Measurements from ENCODE around the gene NUP98.

NUP98 gene

DNA sequence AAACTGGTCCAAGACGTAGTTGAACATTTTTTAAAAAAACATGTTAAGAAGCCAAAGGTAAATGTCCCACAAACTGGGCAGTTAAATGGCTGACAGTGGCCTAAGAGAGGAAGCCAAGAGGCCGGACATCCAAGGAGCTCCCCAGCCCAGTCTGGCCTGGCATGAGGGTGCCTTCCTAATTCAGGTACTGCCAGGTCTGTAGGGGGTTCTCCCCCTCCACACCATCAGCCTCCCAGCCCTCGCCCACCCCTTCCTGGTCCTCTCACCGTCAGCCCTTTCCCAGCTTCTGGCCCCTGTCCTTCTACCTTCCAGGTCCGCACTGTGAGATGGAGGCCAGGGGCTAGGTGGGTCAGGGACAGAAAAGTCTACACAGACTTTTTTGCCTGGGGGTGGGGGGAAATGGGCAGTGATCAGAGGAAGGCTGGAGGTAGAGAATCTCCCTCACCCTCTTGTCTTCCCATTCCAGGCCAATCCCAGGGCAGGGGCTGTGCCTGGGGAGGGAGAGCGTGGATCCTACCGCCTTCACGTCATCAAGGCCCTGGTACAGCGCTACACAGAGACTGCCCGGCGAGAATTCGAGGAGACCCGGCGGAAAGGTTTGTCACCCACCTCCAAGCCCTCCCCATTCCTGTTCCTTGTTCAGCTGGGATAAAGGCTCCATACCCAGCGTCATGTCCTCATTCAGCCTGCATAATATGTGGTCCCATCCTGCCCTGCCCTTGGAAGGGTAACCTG lies 161.5 kb downstream of the NUP98 start:
- Histone ChIP-seq H3K9me3 (ENCODE audit: low read depth, low read length) (no peaks in the 10 kb centered on the region), H3K4me3 (no peak overlapping the region), H3K27ac (no peak overlapping the region), H3K9ac (ENCODE audit: insufficient read length) (no peak overlapping the region), H3K36me3 (ENCODE audit: insufficient read depth, low read length) (no peaks in the 10 kb centered on the region)
- no peak for DNase-seq (ENCODE audit: low read depth, low spot score)
- TF ChIP-seq EZH2 (IDR thresholded peaks at IDR 0.05) (no peak), POLR2AphosphoS5 (IDR thresholded peaks at IDR 0.05; ENCODE audit: borderline replicate concordance, low read depth, low read length) (no peak), FOXP2 (optimal IDR thresholded peaks at IDR 0.05; ENCODE audit: control extremely low read depth, extremely low read length, insufficient read depth) (no peak)

DNA sequence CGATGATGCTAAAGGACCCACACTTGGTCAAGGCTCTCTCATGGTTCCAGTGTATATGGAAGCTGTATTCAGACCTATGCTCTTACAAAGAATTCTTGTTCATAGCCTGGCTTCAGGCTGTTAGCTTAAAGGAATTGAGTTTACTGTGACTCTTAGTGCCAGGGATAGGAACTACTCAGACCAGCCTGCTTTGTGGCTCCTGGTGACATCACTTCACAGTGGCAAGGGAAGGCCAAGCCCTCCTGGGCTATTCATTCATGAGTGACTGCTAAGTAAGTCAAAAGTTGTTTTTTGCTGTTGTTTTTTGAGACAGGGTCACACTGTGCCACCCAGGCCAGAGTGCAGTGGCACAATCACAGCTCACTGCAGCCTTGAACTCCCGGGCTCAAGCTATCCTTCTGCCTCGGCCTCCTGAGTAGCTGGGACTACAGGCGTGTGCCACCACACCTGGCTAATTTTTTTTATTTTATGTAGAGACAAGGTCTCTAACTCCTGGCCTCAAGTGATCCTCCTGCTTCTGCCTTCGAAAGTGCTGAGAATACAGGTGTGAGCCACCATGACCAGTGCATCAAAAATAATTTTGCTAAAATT lies 165.2 kb downstream of the NUP98 start:
- DNase-seq (ENCODE audit: low read depth, low spot score): no peak
- Histone ChIP-seq H3K36me3 (ENCODE audit: insufficient read depth, low read length) (no peaks in the 10 kb centered on the region), H3K4me3 (no peak overlapping the region), H3K9me3 (ENCODE audit: low read depth, low read length) (no peaks in the 10 kb centered on the region), H3K9ac (ENCODE audit: insufficient read length) (no peak overlapping the region), H3K27ac (no peak overlapping the region)
- TF ChIP-seq EZH2 (IDR thresholded peaks at IDR 0.05): no peak

DNA sequence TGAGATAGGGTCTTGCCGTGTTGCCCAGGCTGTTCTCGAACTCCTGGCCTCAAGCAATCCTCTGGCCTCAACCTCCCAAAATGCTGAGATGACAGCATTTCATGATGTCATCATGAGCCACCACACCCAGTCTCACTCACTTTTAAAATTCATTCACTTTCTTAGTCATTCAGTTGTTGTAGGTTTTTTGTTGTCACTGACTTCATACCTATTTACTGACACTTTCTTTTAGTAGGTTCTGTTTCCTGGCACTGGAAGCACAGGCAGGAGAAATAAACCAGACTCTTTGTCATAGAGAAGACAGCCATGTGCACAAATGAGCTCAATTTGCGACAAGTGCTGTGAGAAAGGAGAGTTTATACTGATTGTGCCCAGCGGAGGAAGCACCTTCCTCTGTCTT lies 166.0 kb downstream of the NUP98 start:
- TF ChIP-seq POLR2AphosphoS5 (IDR thresholded peaks at IDR 0.05; ENCODE audit: borderline replicate concordance, low read depth, low read length) (no peak), EZH2 (IDR thresholded peaks at IDR 0.05) (no peak), FOXP2 (optimal IDR thresholded peaks at IDR 0.05; ENCODE audit: control extremely low read depth, extremely low read length, insufficient read depth) (no peak)
- Histone ChIP-seq H3K4me3 (no peak overlapping the region), H3K27ac (no peak overlapping the region), H3K9ac (ENCODE audit: insufficient read length) (no peak overlapping the region), H3K9me3 (ENCODE audit: low read depth, low read length) (no peaks in the 10 kb centered on the region), H3K36me3 (ENCODE audit: insufficient read depth, low read length) (no peaks in the 10 kb centered on the region)
- no peak for DNase-seq (ENCODE audit: low read depth, low spot score)

DNA sequence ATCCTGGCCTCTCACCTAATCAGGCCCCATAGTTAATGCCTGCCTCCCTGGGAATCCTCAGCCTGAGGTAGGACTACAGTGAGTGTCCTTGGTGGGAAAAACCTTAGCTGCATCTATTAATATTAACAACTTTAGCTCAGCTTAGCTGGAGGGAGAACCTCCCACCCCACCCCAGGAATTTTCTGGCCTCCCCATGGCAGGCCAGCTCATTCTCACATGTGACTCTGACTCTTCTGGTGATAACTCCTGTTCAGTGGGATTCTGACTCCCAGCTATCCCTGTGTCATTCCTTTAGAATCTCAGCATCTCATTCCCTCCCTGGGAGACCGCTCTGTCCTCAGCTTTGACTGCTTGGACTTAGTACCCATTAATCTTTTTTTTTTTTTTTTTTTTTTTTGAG lies 170.1 kb downstream of the NUP98 start:
- TF ChIP-seq FOXP2 (optimal IDR thresholded peaks at IDR 0.05; ENCODE audit: control extremely low read depth, extremely low read length, insufficient read depth) (no peak), POLR2AphosphoS5 (IDR thresholded peaks at IDR 0.05; ENCODE audit: borderline replicate concordance, low read depth, low read length) (no peak), EZH2 (IDR thresholded peaks at IDR 0.05) (no peak)
- H3K9me3 ChIP-seq (ENCODE audit: low read depth, low read length): no peaks in the 10 kb centered on the region
- no peak overlapping the region for H3K4me3 ChIP-seq
- no peak overlapping the region for H3K9ac ChIP-seq (ENCODE audit: insufficient read length)
- no peak overlapping the region for H3K27ac ChIP-seq
- DNase-seq (ENCODE audit: low read depth, low spot score): no peak
- H3K36me3 ChIP-seq (ENCODE audit: insufficient read depth, low read length): no peaks in the 10 kb centered on the region

DNA sequence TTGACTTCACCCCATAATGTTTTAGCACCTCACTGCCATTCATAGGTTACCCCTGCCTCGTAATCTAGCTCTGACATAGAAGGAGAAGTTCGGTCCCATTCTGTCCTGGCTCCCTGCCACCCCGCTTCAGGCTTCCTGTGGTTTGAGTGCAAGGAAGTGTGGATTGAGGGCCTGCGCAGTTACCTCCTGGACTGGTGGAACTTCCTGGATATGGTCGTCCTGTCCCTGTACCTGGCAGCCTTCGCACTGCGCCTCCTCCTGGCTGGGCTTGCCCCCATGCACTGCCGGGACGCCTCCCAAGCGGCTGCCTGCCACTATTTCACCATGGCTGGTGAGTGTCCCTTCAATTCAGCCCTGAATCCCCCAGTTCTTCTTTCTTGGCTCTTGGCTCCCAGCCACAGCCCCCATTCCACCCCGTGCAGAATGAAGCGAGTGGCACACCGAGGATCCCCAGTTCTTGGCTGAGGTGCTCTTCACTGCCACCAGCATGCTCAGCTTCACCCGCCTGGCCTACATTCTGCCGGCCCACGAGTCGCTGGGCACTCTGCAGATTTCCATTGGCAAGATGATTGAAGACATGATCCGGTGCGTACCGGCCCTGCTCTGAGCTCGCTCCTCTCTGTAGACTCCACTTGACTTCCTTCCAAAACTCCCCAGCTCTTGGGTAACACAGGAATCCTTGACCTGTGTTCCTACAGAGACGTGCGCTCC lies 170.9 kb downstream of the NUP98 start:
- no peak for TF ChIP-seq EZH2 (IDR thresholded peaks at IDR 0.05)
- TF ChIP-seq FOXP2 (optimal IDR thresholded peaks at IDR 0.05; ENCODE audit: control extremely low read depth, extremely low read length, insufficient read depth): no peak
- no peak for TF ChIP-seq POLR2AphosphoS5 (IDR thresholded peaks at IDR 0.05; ENCODE audit: borderline replicate concordance, low read depth, low read length)
- Histone ChIP-seq H3K9ac (ENCODE audit: insufficient read length) (no peak overlapping the region), H3K4me3 (no peak overlapping the region), H3K27ac (no peak overlapping the region), H3K36me3 (ENCODE audit: insufficient read depth, low read length) (no peaks in the 10 kb centered on the region), H3K9me3 (ENCODE audit: low read depth, low read length) (no peaks in the 10 kb centered on the region)
- no peak for DNase-seq (ENCODE audit: low read depth, low spot score)

Data from SK-N-MC (cell line).